HG02885 (cell line): ENCODE measurements around the gene RHBDL2.
"Not testable (repeated sequence)": the region's sequence is repeated elsewhere in the genome, so short reads cannot be mapped to it uniquely, and the experiment has no call there.

Experiments
- ATAC-seq: cut with Tn5 transposase; IDR thresholded peaks from one replicate; pipeline ENCODE4 v1.9.1; 2021; ENCODE audit warnings: mild to moderate bottlenecking; ENCODE audit not compliant: unreplicated experiment, poor library complexity

The RHBDL2 gene

GRCh38 chr1:38836316-38836715 is 105.3 kb downstream of the RHBDL2 start:
- ATAC-seq = not testable (repeated sequence)
